HG03196 (cell line): ENCODE data around the gene TIMM17A.
A peak's percentile ranks its signal among the peaks of the same experiment; 100 is the strongest.
"Not testable (repeated sequence)": the region's sequence is repeated elsewhere in the genome, so short reads cannot be mapped to it uniquely, and the experiment has no call there.

Source experiments
- ATAC-seq: cut with Tn5 transposase; IDR thresholded peaks from one replicate; pipeline ENCODE4 v1.9.1; 2021; ENCODE audit not compliant: unreplicated experiment

The TIMM17A gene

GRCh38 chr1:201939574-201939973 is 15.7 kb upstream of the TIMM17A start:
- ATAC-seq = no peak

- not testable (repeated sequence) for ATAC-seq
Observed at GRCh38 chr1:201940316-201940715, 15.0 kb upstream of the TIMM17A start.

GRCh38 chr1:201941420-201942128 is 13.7 kb upstream of the TIMM17A start:
- no peak for ATAC-seq

- no peak for ATAC-seq
Observed at GRCh38 chr1:201942129-201942495, 13.2 kb upstream of the TIMM17A start.

DNA sequence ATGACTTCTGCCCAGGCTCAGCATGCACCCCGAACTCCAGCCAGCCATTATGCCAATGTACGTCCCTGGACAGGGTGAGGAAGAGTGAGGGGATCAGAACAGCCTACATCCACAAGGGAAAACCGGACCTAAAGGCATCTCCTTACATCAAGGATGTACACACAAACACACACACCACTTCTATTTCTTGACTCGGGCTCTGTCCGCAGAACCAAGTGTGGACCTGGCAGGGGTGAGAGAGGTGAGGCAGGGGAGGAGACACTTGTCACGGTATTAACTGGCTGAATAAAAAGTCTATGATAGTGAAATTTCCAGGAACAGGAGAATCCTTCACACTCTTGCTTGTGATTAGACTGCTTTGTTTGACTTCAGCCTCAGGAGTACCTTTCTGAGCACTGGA is 11.3 kb upstream of the TIMM17A start:
- no peak for ATAC-seq

- ATAC-seq = no peak
Observed at GRCh38 chr1:201944639-201945038, 10.7 kb upstream of the TIMM17A start.

- ATAC-seq = no peak
Observed at GRCh38 chr1:201945157-201945556, 10.1 kb upstream of the TIMM17A start.

DNA sequence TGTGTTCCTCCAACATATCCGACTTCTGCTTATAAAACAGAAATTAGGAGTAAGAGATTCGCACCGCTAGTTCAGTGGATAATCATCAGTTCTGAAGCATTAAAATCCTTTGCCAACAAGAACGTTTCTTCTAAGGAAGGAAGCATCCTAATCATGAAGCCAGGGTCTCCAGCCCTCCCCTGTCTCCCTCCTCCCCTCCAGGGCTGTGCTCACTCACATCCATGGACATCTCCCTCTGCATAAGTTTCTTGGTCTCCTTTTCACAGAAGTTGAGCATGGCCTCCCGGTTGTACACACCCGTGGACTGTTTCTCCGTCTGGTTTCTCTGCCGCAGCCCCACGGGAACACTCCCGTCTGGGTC is 9.5 kb upstream of the TIMM17A start:
- ATAC-seq = no peak

DNA sequence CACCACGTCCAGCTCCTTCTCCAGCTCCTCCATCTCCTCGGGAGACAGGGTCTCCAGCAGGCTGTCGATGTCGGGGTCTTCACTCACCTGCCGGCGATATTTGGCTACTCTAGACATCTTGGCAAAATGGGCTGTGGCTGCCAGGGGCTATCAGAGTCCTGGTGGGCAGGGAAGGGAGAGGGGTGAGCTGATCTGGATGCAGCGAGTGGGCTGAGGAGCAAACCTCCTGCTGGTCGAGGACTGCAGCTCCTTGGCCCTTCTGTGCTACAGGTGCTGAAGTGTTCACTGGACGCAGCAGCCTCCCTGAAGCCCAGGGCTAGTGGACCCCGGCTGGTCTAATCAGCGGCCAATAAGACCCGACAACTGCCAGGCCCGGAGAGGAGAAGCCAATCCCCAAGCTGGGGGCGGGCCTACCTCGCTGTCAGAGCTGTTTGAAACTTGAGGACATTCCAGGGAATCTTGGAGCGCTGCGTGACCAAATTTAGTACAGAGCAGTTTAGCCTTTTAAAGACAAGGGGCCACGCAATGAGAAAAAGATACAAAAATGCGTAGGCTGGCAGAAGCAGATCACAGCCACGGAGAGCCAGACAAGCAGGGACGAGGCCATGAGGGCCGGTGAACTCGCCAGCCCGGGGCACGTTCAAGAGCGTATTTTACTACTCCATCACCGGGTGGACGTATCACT is 8.9 kb upstream of the TIMM17A start, which contains the start of gene LMOD1:
Gene LMOD1 (minus strand): TSS at position 325 of the 685 bp plus-strand sequence. CDS start 208 bp downstream, at position 117.
- no peak for ATAC-seq

GRCh38 chr1:201947697-201948008 is 7.7 kb upstream of the TIMM17A start:
- no peak for ATAC-seq

DNA sequence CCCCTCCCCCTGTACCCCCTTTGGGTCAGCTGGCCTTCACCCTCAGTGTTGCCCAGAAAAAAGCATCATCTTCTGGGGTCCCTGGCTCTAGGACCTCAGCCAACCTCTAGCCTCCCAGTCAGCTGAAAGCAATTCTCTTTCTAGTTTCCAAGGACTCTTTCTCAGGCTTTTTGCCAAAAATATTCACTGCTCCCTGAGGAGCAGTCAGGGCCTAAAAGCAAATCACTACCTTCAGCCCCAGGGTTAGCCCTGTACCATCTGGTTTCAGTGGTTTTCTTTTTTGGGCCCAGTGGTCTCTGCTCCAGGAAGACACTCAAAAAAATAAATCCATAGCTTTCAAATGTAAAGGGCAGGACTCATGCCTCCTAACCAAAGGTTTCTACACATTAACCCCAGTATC is 5.8 kb upstream of the TIMM17A start:
- no peak for ATAC-seq

DNA sequence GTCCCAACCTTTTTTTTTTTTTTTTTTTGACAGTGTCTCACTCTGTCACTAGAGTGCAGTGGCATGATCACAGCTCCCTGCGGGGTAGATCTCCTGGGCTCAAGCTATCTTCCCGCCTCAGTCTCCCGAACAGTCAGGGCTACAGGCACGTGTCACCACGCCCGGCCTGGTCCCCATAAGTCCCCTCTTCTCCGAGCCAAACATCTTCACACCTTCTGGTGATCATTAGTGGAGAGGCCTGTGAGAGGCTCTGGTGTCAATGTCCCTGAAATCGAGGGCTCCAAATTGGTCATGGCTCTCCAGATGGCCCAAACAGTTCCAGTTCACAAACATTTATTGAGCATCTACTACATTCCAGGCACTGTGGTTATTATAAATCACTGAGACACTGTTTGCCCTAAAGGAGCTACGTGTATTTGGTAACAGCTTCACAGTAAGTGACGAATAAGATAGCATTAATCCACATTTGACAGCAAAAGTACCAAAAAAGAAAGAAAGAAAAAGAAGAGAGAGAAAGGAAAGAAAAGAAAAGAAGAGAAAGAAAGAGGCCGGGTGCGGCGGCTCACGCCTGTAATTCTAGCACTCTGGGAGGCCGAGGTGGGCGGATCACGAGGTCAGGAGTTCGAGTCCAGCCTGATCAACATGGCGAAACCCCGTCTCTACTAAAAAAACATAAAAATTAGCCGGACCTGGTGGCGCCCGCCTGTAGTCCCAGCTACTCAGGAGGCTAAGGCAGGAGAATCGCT is 867 bp upstream of the TIMM17A start:
- no peak for ATAC-seq

DNA sequence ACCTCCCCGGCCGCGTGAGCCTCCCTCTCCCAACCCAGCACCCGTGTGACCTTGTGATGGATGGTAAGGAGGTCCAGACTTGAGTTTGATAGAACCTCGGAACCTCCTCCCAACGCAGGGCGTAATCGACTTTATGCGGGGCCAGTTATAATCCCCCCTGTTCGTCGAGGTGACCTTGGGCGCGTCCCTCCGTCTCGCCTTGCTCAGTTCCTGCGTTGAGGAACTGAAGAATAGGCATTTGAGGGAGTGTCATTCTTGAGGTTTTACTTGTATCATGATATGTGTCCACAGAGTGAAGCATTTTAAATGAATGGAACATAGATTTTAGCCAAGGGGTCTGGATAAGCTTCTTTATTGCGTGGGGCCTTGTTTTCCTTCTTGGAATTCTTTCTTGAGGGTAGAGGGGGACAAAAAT is 433 bp downstream of the TIMM17A start:
- ATAC-seq = peak; percentile 24

- no peak for ATAC-seq
Observed at GRCh38 chr1:201958348-201958747, 3.0 kb downstream of the TIMM17A start.

- ATAC-seq = not testable (repeated sequence)
Observed at GRCh38 chr1:201962382-201962781, 7.1 kb downstream of the TIMM17A start.

DNA sequence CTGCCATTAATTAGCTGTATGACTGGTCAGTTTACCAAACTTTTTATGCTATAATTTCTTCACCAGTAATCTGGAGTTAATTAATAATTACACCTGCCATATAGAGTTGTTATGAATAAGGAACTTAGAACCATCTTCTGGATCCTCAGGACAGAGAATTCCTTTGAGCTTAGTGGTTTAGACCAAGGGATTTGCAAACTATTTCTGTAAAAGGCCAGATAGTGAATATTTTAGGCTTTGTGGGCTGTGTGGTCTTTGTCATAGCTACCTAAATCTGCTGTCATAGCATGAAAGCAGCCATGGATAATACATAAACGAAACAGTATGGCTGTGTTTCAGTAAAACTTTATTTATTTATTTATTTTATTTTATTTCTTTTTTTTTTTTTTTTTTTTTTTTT is 9.0 kb downstream of the TIMM17A start:
- ATAC-seq = no peak

DNA sequence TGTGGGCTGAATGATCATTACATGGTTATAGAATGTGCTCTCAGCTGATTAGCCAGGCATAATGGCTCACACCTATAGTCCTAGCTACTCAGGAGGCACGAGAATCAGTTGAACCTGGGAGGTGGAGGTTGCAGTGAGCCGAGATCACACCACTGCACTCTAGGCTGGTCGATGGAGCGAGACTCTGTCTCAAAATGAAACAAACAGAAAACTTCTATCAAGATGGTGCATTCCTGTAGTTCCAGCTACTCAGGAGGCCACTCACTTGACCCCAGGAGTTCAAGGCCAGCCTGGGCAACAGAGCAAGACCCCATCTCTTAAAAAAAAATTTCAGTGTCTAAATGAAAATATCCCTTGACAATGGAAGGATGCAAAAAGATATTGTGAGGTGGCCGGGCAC is 10.9 kb downstream of the TIMM17A start:
- no peak for ATAC-seq

DNA sequence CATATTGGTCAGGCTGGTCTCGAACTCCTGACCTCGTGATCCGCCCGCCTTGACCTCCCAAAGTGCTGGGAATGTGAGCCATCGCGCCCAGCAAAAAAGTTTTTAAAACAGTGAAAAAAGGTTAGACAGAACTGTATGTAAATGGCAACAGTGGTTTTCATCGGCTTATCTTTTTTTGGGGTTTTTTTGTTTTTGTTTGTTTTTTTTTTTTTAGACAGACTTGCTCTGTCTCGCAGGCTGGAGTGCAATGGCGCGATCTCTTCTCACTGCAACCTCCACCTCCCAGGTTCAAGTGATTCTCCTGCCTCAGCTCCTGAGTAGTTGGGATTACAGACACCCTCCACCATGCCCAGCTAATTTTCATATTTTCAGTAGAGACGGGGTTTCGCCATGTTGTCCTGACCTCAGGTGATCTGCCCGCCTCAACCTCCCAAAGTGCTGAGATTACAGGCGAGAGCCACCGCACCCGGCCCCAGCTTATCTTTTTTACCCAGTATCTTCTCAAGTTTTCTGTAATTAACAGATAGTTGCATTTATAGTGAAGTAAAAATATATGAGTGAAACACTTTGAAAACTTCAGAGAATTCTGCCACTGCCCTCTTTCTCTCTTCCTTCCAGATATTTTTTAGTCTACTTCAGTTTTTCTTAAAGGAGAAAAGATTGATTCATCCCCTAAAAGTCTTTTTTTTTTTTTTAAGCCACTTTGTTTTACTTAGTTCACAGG is 13.1 kb downstream of the TIMM17A start:
- no peak for ATAC-seq

DNA sequence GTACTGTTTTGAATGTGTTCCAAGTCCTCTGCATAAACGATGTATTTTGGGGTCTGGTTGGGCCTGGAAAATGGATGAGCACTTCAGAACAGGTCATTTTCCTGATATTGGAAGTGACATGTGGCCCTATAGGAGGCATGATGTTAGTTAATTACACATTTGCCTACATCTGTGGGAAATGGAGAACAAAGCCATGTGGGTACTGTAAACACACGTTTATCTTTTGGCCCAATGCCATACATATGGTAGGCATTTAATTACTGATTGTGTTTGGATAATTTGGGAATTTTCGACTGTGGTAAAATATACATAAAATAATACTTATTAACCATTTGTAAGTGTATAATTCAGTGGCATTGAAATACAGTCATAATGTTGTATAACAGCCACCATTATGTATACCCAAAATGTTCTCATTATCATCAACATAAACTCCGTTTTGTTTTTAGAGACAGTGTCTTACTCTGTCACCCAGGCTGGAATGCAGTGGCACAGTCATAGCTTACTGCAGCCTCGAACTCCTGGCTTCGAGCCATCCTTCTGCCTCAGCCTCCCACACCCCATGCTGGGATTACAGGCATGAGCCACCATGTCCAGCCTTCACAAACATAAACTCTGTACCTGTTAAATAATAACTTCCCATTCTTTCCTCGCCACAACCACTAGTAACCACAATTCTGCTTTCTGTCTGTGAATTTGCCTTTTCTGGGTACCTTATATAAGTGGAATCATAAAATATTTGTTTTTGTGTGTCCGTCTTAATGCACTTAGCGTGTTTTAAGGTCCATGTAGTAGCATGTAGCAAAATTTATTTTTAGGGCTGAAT is 15.2 kb downstream of the TIMM17A start:
- ATAC-seq = no peak

- ATAC-seq = peak; percentile 78
Observed at GRCh38 chr1:201982082-201982622, 26.8 kb downstream of the TIMM17A start.
